ENCODE measurements around the gene PI4KA.

GRCh38 chr22:20844055-20845037 lies 14.3 kb downstream of the PI4KA start:
- TF ChIP-seq POLR2A (IDR thresholded peaks at IDR 0.05; ENCODE audit: low read length) (no peak), GATA1 (IDR thresholded peaks at IDR 0.05; ENCODE audit: low read depth, low read length) (no peak)
